ENCODE results near the gene ADAMTS16.
A peak's percentile ranks its signal among the peaks of the same experiment; 100 is the strongest.

ADAMTS16 gene

GRCh38 chr5:5240234-5240633, 100.1 kb downstream of the ADAMTS16 start:
- DNase-seq: no peak

- DNase-seq: no peak
These were observed 101.9 kb downstream of the ADAMTS16 start for GRCh38 chr5:5242056-5242455.

- DNase-seq: no peak
These were observed 106.6 kb downstream of the ADAMTS16 start for GRCh38 chr5:5246736-5247135.

- no peak for DNase-seq
These were observed 110.6 kb downstream of the ADAMTS16 start for GRCh38 chr5:5250758-5251157.

GRCh38 chr5:5252106-5252505, 112.0 kb downstream of the ADAMTS16 start:
- peak; percentile 18 for DNase-seq

GRCh38 chr5:5257353-5257752, 117.2 kb downstream of the ADAMTS16 start:
- no peak for DNase-seq

GRCh38 chr5:5258564-5258963, 118.4 kb downstream of the ADAMTS16 start:
- no peak for DNase-seq

- DNase-seq: no peak
These were observed 124.6 kb downstream of the ADAMTS16 start for GRCh38 chr5:5264727-5265126.

- DNase-seq: no peak
These were observed 126.2 kb downstream of the ADAMTS16 start for GRCh38 chr5:5266297-5266696.

- DNase-seq: no peak
These were observed 130.0 kb downstream of the ADAMTS16 start for GRCh38 chr5:5270161-5270560.

- DNase-seq: peak; percentile 86
These were observed 131.0 kb downstream of the ADAMTS16 start for GRCh38 chr5:5270958-5271785.

- no peak for DNase-seq
These were observed 131.7 kb downstream of the ADAMTS16 start for GRCh38 chr5:5271786-5272321.

- DNase-seq: no peak
These were observed 133.3 kb downstream of the ADAMTS16 start for GRCh38 chr5:5273398-5273797.

GRCh38 chr5:5273976-5274375, 133.8 kb downstream of the ADAMTS16 start:
- DNase-seq: no peak

- DNase-seq: no peak
These were observed 135.1 kb downstream of the ADAMTS16 start for GRCh38 chr5:5275211-5275610.

- DNase-seq: no peak
These were observed 136.3 kb downstream of the ADAMTS16 start for GRCh38 chr5:5276430-5276829.

GRCh38 chr5:5276951-5277517, 136.9 kb downstream of the ADAMTS16 start:
- no peak for DNase-seq

GRCh38 chr5:5278201-5278814, 138.2 kb downstream of the ADAMTS16 start:
- no peak for DNase-seq

GRCh38 chr5:5278815-5279381, 138.8 kb downstream of the ADAMTS16 start:
- DNase-seq: no peak

- no peak for DNase-seq
These were observed 145.8 kb downstream of the ADAMTS16 start for GRCh38 chr5:5285906-5286305.

GRCh38 chr5:5287419-5287818, 147.3 kb downstream of the ADAMTS16 start:
- no peak for DNase-seq

GRCh38 chr5:5288201-5288600, 148.1 kb downstream of the ADAMTS16 start:
- DNase-seq: peak; percentile 19

- DNase-seq: no peak
These were observed 149.4 kb downstream of the ADAMTS16 start for GRCh38 chr5:5289537-5289936.
